ENCODE measurements around the gene VPREB1. TPM values are rescaled to one million over a fixed set of nuclear protein-coding genes. Genes with fewer than 3 reads are reported as not detected.

VPREB1 gene
- total and polyA plus RNA-seq, 4 donors = 0.40 TPM; not detected in 3

DNA sequence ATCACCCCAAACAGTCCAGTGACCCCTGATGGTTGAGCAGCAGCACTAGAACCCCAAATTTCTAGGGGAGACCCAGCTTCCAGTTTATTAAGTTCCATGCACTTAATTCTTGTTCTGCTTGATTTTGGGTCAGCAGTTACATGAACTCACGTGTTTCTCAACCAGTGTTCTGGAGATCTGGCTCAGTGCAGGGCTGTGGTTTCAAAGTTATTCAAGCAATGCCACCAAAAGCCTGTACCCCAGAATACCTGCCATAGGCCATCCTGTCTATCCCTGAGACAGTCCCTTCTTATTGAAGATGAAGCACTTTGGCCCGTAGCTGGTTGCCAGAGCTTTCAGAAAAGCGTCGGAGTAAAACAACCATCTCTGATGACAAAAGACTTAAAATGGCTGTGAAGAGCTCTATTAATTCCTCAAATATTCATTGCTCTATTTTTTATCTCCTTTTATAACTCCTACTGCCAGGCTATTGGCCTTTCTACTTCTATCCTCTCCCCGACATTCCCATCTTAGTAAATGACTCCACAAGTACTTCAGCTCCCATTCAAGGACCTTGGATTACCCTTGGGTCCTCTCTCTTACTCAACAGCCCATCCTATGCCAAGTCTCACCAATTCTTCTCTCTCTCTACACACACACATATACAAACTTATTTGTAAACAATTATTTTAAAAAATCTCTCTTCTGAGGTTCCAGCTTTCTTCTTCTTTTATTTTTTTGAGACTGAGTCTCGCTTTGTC lies 18.0 kb upstream of the VPREB1 start:
- DNase-seq (ENCODE audit: low read depth in 4 of 6, low spot score in 6 of 6) = no peak
- WGBS (ENCODE audit: insufficient coverage) = 84% methylated on average over 6 of the region's 6 CpGs
- Histone ChIP-seq H3K4me3 (ENCODE audit: low read depth, low read length) (no peak overlapping the region), H3K27ac (ENCODE audit: low read depth, low read length) (no peak overlapping the region), H3K36me3 (ENCODE audit: control insufficient read depth, insufficient read depth, low read length) (no peaks in the 10 kb centered on the region), H3K9me3 (ENCODE audit: control insufficient read depth, insufficient read depth, low read length) (no peaks in the 10 kb centered on the region), H3K4me1 (ENCODE audit: control insufficient read depth, insufficient read depth, low read length) (no peaks in the 10 kb centered on the region), H3K27me3 (ENCODE audit: control insufficient read depth, insufficient read depth, low read length) (peaks cover under 1% of the 10 kb centered on the region)

DNA sequence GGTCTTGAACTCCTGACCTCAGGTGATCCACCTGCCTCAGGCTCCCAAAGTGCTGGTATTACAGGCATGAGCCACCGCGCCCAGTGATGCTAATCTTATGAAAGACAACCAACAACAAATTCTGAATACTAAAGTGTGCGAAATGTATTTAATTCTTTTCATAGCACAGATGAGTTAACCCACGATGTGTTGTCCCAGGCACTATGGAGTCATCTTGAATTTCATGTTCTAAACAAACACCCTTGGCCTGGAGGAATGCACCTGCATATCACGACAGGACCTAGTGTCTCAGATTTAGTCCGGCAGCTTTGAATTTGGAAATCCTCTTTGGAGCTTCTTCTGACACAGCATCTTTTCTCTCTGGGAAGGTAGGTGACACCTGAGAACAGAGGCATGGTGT lies 16.2 kb upstream of the VPREB1 start:
- H3K27ac ChIP-seq (ENCODE audit: low read depth, low read length) = no peak overlapping the region
- H3K36me3 ChIP-seq (ENCODE audit: control insufficient read depth, insufficient read depth, low read length) = no peaks in the 10 kb centered on the region
- no peaks in the 10 kb centered on the region for H3K9me3 ChIP-seq (ENCODE audit: control insufficient read depth, insufficient read depth, low read length)
- WGBS (ENCODE audit: insufficient coverage) = 85% methylated on average over 2 of the region's 6 CpGs
- peaks cover 3% of the 10 kb centered on the region for H3K27me3 ChIP-seq (ENCODE audit: control insufficient read depth, insufficient read depth, low read length)
- H3K4me3 ChIP-seq (ENCODE audit: low read depth, low read length) = no peak overlapping the region
- H3K4me1 ChIP-seq (ENCODE audit: control insufficient read depth, insufficient read depth, low read length) = no peaks in the 10 kb centered on the region
- no peak for DNase-seq (ENCODE audit: low read depth in 4 of 6, low spot score in 6 of 6)

DNA sequence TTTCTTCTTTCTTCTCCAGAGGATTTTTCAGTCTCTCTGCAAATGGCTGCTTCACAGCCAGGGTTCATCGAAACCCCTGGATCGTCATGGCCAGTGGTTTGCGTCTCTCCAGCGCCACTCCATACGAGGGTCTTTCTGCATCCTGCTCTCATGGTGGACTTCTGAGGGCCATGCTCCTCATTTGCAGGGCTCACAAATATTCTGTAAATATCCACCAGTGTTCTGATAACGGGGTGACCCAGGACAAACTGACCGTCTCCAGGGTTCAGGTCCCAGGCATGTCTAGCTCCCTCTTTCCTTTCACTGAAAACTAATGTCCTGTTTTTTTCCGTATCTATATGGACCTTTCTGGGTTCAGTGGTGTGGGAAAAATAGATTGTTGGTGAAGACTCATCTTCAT lies 15.7 kb upstream of the VPREB1 start:
- no peak overlapping the region for H3K4me3 ChIP-seq (ENCODE audit: low read depth, low read length)
- no peak overlapping the region for H3K27ac ChIP-seq (ENCODE audit: low read depth, low read length)
- peaks cover 3% of the 10 kb centered on the region for H3K27me3 ChIP-seq (ENCODE audit: control insufficient read depth, insufficient read depth, low read length)
- no peaks in the 10 kb centered on the region for H3K36me3 ChIP-seq (ENCODE audit: control insufficient read depth, insufficient read depth, low read length)
- H3K4me1 ChIP-seq (ENCODE audit: control insufficient read depth, insufficient read depth, low read length) = no peaks in the 10 kb centered on the region
- DNase-seq (ENCODE audit: low read depth in 4 of 6, low spot score in 6 of 6) = no peak
- no peaks in the 10 kb centered on the region for H3K9me3 ChIP-seq (ENCODE audit: control insufficient read depth, insufficient read depth, low read length)
- WGBS (ENCODE audit: insufficient coverage) = 89% methylated on average over 7 of the region's 8 CpGs

DNA sequence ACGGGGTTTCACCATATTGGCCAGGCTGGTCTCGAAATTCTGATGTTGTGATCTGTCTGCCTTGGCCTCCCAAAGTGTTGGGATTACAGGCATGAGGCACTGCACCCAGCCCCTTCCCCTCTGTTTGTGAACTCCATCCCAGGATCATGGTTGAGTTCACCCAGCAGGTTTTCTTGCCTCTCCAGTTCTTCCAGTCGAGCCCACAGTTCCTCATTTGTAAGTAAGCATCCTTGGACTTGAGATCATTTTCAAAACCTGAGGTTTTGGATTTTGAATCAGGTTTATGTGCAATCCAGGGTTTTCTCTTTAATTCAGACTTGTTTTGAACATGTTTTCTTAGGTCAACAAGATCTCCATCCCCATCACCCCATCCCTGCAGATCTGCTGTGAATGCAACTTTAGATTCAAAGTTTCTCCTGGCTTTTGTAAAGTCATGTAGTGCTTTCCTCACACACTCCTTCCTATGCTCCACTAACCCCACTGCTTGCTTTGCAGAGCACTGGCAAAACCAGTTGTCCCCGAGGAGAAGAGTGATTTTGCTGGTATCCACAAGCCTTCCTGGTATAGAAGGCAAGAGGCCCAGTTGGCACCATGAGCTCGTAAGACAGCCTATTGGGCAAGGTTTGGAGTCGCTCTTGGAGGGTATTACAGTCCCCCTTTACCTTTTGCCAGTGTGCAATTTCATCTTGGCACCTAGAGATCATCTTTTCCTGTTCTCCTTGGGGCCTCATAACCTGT lies 14.7 kb upstream of the VPREB1 start:
- 83% methylated on average over 5 of the region's 6 CpGs for WGBS (ENCODE audit: insufficient coverage)
- Histone ChIP-seq H3K4me3 (ENCODE audit: low read depth, low read length) (no peak overlapping the region), H3K27me3 (ENCODE audit: control insufficient read depth, insufficient read depth, low read length) (peaks cover 3% of the 10 kb centered on the region), H3K9me3 (ENCODE audit: control insufficient read depth, insufficient read depth, low read length) (no peaks in the 10 kb centered on the region), H3K36me3 (ENCODE audit: control insufficient read depth, insufficient read depth, low read length) (no peaks in the 10 kb centered on the region), H3K27ac (ENCODE audit: low read depth, low read length) (no peak overlapping the region), H3K4me1 (ENCODE audit: control insufficient read depth, insufficient read depth, low read length) (no peaks in the 10 kb centered on the region)
- DNase-seq (ENCODE audit: low read depth in 4 of 6, low spot score in 6 of 6) = no peak

DNA sequence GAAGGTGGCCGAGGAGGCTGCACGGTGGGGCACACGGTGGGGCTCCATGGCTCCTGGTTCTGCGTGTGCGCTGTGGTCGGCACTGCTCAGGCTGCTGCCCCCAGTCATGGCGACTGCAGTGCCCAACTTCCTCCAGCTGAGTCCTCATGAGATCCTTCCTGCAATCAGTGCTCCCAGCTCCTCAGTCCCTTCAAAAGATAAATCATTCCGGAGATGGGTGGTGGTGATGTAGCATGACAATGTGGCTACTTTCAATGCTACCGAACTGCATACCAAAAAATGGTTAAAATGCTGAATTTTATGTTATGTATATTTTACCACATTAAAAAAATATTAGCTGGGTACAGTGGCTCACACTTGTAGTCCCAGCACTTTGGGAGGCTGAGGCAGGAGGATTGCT lies 14.1 kb upstream of the VPREB1 start:
- DNase-seq (ENCODE audit: low read depth in 4 of 6, low spot score in 6 of 6) = no peak
- Histone ChIP-seq H3K27me3 (ENCODE audit: control insufficient read depth, insufficient read depth, low read length) (peaks cover 3% of the 10 kb centered on the region), H3K4me1 (ENCODE audit: control insufficient read depth, insufficient read depth, low read length) (no peaks in the 10 kb centered on the region), H3K4me3 (ENCODE audit: low read depth, low read length) (no peak overlapping the region), H3K27ac (ENCODE audit: low read depth, low read length) (no peak overlapping the region), H3K36me3 (ENCODE audit: control insufficient read depth, insufficient read depth, low read length) (no peaks in the 10 kb centered on the region), H3K9me3 (ENCODE audit: control insufficient read depth, insufficient read depth, low read length) (no peaks in the 10 kb centered on the region)
- WGBS (ENCODE audit: insufficient coverage) = 85% methylated on average over 5 of the region's 9 CpGs

DNA sequence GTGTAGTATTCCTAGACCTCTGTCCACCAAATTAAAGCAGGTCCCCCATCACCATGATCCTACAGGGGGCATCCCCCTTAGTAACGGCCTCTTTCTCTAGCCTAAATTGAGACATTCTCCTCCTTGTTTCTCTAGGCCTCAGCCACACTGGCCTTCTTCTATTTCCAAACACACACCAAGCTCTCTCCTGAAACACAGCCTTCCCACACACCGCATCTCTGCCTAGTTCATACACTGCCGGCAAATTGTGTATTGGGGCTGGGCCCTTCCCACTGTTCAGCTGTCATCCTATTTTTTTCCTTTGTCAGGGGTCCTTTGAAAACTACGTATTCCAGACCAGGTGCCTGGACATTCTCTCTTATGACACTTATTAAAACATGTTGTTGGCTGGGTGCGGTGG lies 11.5 kb upstream of the VPREB1 start:
- Histone ChIP-seq H3K4me1 (ENCODE audit: control insufficient read depth, insufficient read depth, low read length) (no peaks in the 10 kb centered on the region), H3K27me3 (ENCODE audit: control insufficient read depth, insufficient read depth, low read length) (peaks cover 5% of the 10 kb centered on the region), H3K9me3 (ENCODE audit: control insufficient read depth, insufficient read depth, low read length) (no peaks in the 10 kb centered on the region), H3K36me3 (ENCODE audit: control insufficient read depth, insufficient read depth, low read length) (no peaks in the 10 kb centered on the region), H3K4me3 (ENCODE audit: low read depth, low read length) (no peak overlapping the region), H3K27ac (ENCODE audit: low read depth, low read length) (no peak overlapping the region)
- no peak for DNase-seq (ENCODE audit: low read depth in 4 of 6, low spot score in 6 of 6)
- 82% methylated on average over 5 of the region's 5 CpGs for WGBS (ENCODE audit: insufficient coverage)

DNA sequence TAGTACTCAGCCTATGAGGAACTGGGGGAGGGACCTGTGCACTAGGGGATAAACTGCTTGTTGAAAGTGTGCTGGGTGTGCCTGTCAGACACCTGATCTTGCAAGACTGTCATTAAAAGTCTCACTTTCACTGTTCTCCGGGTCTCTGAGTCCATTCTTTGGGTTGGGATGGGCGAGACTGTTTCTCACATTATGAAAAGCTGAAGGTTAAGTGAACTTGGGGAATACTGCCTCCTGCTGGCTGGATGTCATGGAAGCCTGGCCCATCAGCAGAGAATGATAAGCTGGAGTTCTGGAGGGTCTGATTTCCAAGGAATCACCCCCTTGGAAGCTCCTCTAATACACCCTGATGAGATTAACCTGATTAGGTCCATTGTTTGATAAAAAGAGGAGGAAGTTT lies 9.0 kb upstream of the VPREB1 start:
- Histone ChIP-seq H3K4me3 (ENCODE audit: low read depth, low read length) (no peak overlapping the region), H3K9me3 (ENCODE audit: control insufficient read depth, insufficient read depth, low read length) (no peaks in the 10 kb centered on the region), H3K36me3 (ENCODE audit: control insufficient read depth, insufficient read depth, low read length) (no peaks in the 10 kb centered on the region), H3K27ac (ENCODE audit: low read depth, low read length) (no peak overlapping the region), H3K4me1 (ENCODE audit: control insufficient read depth, insufficient read depth, low read length) (no peaks in the 10 kb centered on the region), H3K27me3 (ENCODE audit: control insufficient read depth, insufficient read depth, low read length) (peaks cover 5% of the 10 kb centered on the region)
- peak in 1 of 6 donors; percentile 15 for DNase-seq (ENCODE audit: low read depth in 4 of 6, low spot score in 6 of 6)
- 15% methylated on average over 2 of the region's 2 CpGs for WGBS (ENCODE audit: insufficient coverage)

DNA sequence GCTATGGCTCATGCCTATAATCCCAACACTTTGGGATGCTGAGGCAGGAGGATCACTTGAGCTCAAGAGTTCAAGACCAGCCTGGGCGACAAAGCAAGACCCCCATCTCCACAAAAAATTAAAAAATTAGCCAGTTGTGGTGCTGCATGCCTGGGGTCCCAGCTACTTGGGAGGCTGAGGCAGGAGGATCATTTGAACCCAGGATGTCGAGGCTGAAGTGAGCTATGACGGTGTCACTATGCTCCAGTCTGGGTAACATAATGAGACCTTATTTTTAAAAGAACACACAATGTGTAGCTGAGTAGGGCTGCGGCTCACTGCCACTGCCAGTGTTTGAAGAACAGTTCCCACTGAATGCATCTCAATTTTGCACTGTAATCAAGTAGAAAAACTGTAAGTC lies 7.1 kb upstream of the VPREB1 start:
- 80% methylated on average over 1 of the region's 4 CpGs for WGBS (ENCODE audit: insufficient coverage)
- Histone ChIP-seq H3K4me1 (ENCODE audit: control insufficient read depth, insufficient read depth, low read length) (no peaks in the 10 kb centered on the region), H3K27ac (ENCODE audit: low read depth, low read length) (no peak overlapping the region), H3K9me3 (ENCODE audit: control insufficient read depth, insufficient read depth, low read length) (no peaks in the 10 kb centered on the region), H3K36me3 (ENCODE audit: control insufficient read depth, insufficient read depth, low read length) (no peaks in the 10 kb centered on the region), H3K27me3 (ENCODE audit: control insufficient read depth, insufficient read depth, low read length) (peaks cover 8% of the 10 kb centered on the region), H3K4me3 (ENCODE audit: low read depth, low read length) (no peak overlapping the region)
- DNase-seq (ENCODE audit: low read depth in 4 of 6, low spot score in 6 of 6) = no peak

DNA sequence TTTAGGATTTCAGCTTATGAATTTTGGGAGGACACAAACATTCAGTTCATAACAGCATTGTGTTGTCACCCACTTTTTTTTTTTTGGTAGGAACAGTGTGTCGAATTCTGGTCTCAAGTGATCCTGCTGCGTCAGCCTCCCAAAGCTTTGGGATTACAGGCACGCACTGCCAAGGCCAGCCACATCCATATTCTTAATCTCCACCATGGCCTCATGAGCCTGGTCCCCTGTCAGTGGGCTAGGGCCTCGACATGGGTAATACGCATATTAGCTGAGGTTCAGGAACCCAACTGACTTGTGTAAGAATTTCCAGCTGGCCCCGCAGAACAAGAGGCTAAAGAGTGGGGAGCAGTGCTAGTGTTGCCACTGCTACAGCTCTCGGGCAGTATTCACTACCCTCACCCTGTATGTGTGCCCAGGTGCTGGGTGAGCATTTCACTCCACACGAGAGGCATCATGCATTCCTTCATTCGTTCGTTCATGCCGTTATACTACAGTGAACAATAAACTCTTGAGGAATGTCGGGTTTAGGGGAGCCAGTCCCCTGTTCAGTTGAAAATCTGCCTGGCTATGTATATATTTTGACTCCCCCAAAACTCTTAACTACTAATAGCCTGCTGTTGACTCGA lies 5.2 kb upstream of the VPREB1 start:
- Histone ChIP-seq H3K36me3 (ENCODE audit: control insufficient read depth, insufficient read depth, low read length) (no peaks in the 10 kb centered on the region), H3K27ac (ENCODE audit: low read depth, low read length) (no peak overlapping the region), H3K9me3 (ENCODE audit: control insufficient read depth, insufficient read depth, low read length) (no peaks in the 10 kb centered on the region), H3K4me1 (ENCODE audit: control insufficient read depth, insufficient read depth, low read length) (no peaks in the 10 kb centered on the region), H3K27me3 (ENCODE audit: control insufficient read depth, insufficient read depth, low read length) (peaks cover 14% of the 10 kb centered on the region), H3K4me3 (ENCODE audit: low read depth, low read length) (no peak overlapping the region)
- WGBS (ENCODE audit: insufficient coverage) = 89% methylated on average over 5 of the region's 13 CpGs
- no peak for DNase-seq (ENCODE audit: low read depth in 4 of 6, low spot score in 6 of 6)

DNA sequence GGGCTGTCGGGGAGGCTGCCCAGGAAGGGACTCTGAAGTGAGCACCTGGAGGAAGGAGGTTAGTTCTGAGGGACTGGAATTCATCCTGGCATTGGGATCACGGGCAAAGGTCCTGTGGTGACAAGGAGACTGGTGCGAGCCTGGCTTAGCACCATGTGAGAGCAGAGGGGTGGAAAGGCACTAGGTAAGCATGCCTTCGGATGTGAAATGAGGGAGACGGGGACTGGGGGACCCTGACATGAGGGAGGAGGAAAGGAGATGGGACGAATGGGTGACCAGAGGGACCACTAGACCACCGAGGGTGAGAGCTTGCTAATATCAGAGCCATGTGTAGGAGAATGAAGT lies 3.1 kb upstream of the VPREB1 start:
- H3K27me3 ChIP-seq (ENCODE audit: control insufficient read depth, insufficient read depth, low read length) = peaks cover 15% of the 10 kb centered on the region

More for the DNA sequence above, 3.1 kb upstream of the VPREB1 start:
- WGBS (ENCODE audit: insufficient coverage) = 88% methylated on average over 5 of the region's 7 CpGs
- Histone ChIP-seq H3K9me3 (ENCODE audit: control insufficient read depth, insufficient read depth, low read length) (no peaks in the 10 kb centered on the region), H3K27ac (ENCODE audit: low read depth, low read length) (no peak overlapping the region), H3K36me3 (ENCODE audit: control insufficient read depth, insufficient read depth, low read length) (no peaks in the 10 kb centered on the region), H3K4me3 (ENCODE audit: low read depth, low read length) (no peak overlapping the region), H3K4me1 (ENCODE audit: control insufficient read depth, insufficient read depth, low read length) (no peaks in the 10 kb centered on the region)
- DNase-seq (ENCODE audit: low read depth in 4 of 6, low spot score in 6 of 6) = no peak
